Astrocyte of the cerebellum (primary cell): ENCODE data around the gene CAB39.

Experiments used
- DNase-seq: peaks from one replicate; pipeline ENCODE4 v3.0.0-alpha.2; 2011; ENCODE audit warnings: low read depth
- H3K4me3 ChIP-seq: 2 replicates; pipeline ENCODE4 v1.5.1; 2011; ENCODE audit warnings: mild to moderate bottlenecking, low read depth, low read length, moderate library complexity
- in situ Hi-C: cut with HindIII; loops from 2 replicates; pipeline ENCODE4 v1.10.0; 2017; ENCODE audit warnings: low sequenced_read_pairs
- TF ChIP-seq, protein P1 (sequence below): IDR thresholded peaks from 2 replicates; pipeline ENCODE4 v1.5.1; 2012; ENCODE audit warnings: low read length, low read depth, moderate library complexity, mild to moderate bottlenecking; ENCODE audit errors: missing control alignments

The CAB39 gene

DNA sequence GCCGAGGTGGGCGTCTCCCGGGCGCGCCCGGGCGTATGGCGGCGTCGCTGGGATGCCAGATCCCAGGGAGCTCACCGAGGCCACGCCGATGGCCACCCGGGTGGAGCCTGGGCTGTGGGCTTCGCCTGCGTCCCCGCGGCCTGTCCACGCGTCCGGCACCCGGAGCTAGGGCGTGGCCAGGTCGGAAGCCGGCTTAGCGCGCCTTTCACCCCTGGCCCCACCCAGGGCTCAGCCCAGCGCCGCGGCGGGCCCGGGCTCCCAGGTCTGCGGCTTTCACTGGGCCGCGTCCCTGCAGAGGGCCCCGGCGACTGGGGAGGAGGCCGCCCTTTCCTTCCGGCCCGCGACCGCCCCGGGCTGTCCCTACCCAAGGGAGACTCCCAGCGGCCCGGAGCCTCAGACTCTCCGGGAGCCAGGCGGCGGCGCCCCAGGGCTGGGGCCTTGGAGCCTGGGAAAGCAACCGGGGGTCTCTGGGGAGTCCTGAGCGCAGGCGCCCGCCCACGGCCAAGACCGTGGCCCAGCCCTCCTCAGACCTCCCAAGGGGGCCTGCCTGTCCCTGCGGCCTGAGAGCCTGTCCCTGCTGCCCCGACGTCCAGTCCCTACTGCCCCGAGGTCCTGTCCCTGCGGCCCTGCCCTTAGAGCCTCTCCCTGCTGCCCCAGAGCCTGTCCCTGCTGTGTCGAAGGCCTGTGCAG is 115.8 kb downstream of the CAB39 start:
- DNase-seq: no peak
- in situ Hi-C loops: no loop called here
- TF ChIP-seq, protein P1, sequence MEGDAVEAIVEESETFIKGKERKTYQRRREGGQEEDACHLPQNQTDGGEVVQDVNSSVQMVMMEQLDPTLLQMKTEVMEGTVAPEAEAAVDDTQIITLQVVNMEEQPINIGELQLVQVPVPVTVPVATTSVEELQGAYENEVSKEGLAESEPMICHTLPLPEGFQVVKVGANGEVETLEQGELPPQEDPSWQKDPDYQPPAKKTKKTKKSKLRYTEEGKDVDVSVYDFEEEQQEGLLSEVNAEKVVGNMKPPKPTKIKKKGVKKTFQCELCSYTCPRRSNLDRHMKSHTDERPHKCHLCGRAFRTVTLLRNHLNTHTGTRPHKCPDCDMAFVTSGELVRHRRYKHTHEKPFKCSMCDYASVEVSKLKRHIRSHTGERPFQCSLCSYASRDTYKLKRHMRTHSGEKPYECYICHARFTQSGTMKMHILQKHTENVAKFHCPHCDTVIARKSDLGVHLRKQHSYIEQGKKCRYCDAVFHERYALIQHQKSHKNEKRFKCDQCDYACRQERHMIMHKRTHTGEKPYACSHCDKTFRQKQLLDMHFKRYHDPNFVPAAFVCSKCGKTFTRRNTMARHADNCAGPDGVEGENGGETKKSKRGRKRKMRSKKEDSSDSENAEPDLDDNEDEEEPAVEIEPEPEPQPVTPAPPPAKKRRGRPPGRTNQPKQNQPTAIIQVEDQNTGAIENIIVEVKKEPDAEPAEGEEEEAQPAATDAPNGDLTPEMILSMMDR: no peak
- peak overlapping the region; percentile 25 for H3K4me3 ChIP-seq

DNA sequence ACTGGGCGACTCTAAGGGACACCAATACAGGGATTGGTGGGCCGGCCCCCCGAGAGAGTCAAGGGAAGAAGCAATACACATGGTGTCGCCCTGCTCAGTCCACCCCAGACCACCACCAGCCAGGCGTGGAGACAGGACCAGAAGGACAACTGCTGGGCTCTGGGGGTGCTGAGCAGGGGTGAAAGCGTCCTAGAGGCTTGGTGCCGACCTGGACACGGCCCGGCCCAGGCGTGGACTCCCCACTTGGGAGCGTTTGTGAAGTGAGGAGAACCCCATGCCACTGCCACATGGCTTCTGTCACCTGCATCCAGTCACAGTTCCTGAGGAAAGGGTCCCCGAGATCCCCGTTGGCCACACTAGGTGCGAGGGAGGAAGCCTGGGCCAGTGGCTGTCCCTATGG is 116.7 kb downstream of the CAB39 start:
- H3K4me3 ChIP-seq: no peak overlapping the region
- TF ChIP-seq, protein P1: no peak
- in situ Hi-C loops: no loop called here
- DNase-seq: no peak

DNA sequence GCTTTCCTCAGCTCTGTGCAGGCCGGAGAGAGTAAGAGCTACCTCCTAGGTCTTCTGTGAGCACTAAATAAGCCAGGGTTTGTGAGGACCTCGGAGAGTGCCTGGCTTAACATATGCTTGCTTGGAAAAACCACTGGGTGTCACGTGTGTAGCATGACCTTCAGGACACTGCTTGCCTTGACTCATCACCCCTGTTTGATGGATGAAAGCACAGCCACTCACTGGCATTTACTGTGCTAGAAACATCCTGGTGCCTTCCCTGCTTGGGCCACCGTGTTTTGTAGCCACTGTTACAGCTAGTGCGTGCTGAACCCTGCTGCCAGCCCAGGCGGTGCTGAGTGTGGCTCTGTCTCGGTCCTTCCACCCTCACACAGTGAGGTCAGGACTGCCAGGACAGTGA is 117.3 kb downstream of the CAB39 start:
- in situ Hi-C loops: no loop called here
- DNase-seq: no peak
- no peak overlapping the region for H3K4me3 ChIP-seq
- TF ChIP-seq, protein P1: no peak

DNA sequence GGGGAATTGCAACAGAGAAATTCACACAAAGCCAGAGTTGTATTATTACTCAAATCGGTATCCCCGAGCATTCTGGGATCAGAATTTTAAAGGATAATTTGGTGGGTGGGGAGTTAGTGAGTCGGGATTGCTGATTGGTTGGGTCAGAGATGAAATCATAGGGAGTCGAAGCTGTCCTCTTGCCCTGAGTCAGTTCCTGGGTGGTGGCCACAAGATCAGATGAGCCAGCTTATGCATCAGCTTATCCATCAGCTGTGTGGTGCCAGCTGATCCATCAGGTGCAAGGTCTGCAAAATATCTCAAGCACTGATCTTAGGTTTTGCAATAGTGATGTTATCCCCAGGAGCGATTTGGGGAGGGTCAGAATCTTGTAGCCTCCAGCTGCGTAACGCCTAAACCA is 117.8 kb downstream of the CAB39 start:
- H3K4me3 ChIP-seq: no peak overlapping the region
- in situ Hi-C loops: no loop called here
- TF ChIP-seq, protein P1: no peak
- DNase-seq: no peak

DNA sequence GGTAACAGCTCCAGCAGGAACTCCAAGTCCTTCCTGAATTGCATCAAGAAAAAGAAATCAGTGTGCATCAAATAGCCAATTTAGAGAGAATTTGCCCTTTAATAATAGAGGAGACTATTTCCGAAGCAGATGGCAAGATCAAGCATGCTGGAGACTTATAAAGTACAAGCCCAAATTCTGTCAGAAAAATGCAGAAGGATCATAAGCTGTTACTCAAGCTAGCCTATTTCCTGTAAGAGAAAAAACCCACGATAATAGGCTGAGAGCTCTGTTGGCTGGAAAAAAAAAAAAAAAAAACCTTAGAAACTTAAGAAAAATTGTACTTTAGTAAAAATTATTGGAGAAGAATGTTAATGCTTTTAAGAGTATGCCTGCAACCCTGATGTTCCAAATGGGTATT is 127.7 kb downstream of the CAB39 start:
- in situ Hi-C loops: no loop called here
- no peak overlapping the region for H3K4me3 ChIP-seq
- TF ChIP-seq, protein P1: no peak
- DNase-seq: no peak

DNA sequence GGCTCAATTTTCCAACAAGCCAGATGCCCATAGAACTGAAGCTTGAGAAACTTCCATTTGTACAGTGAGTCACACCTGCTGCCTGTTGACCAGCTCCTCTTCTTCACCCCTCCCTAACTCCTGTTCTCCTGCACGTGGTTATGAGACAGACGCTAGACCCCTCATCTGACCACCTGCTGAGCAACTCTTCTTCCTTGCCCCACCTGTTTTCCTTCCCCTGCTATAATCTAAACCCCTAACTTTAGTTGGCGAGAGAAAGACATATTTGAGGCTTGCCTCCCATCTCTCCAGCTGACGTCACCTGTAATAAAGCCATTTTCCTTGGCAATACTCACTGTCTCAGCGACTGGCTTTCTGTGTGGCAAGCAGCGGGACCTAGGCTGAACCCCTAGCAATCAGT is 129.8 kb downstream of the CAB39 start:
- TF ChIP-seq, protein P1: no peak
- no peak overlapping the region for H3K4me3 ChIP-seq
- DNase-seq: no peak
- in situ Hi-C loops: no loop called here
